ENCODE measurements around the gene RTTN.
"Not testable (repeated sequence)": the region's sequence is repeated elsewhere in the genome, so short reads cannot be mapped to it uniquely, and the experiment has no call there.

RTTN gene

GRCh38 chr18:70205421-70206397 lies at the start of gene RTTN:
TSS of gene RTTN (minus strand) at chr18:70205687. CDS start at chr18:70205658, 29 bp downstream.
- Histone ChIP-seq H3K9me3 (ENCODE audit: low read length) (no peaks in the 10 kb centered on the region), H3K4me1 (ENCODE audit: insufficient read depth, low read length) (peaks cover 9% of the 10 kb centered on the region), H3K4me3 (ENCODE audit: low read length) (peak within 1 kb of the TSS; percentile 95), H3K36me3 (ENCODE audit: insufficient read depth, low read length) (peaks cover 9% of the 10 kb centered on the region), H3K27me3 (ENCODE audit: insufficient read depth, low read length) (no peaks in the 10 kb centered on the region), H2AFZ (ENCODE audit: low read depth, low read length) (peak within 1 kb of the TSS; percentile 90)

DNA sequence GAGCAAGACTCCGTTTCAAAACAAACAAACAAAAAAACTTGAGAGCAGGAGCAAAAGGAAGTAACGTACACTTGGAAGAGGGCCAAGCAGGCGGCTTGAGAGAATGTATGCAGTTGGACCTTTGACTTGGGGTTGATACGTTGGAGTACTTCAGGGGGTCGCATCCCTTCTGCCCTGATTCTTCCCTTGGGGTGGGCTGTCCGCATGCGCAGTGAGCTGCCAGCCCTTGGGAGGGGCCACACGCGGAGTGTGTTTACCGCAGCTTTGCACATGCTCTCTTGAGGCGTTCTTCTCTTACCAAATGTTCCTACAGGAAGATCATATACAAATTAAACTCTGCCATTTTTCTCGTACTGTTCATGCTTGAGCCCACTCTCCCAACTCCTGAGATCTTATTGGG lies 45.3 kb upstream of the RTTN start:
- no peaks in the 10 kb centered on the region for H3K9me3 ChIP-seq (ENCODE audit: low read length)
- H3K27me3 ChIP-seq (ENCODE audit: insufficient read depth, low read length), result no peaks in the 10 kb centered on the region
- no peak overlapping the region for H3K4me3 ChIP-seq (ENCODE audit: low read length)
- H2AFZ ChIP-seq (ENCODE audit: low read depth, low read length), result no peak overlapping the region
- H3K36me3 ChIP-seq (ENCODE audit: insufficient read depth, low read length), result no peaks in the 10 kb centered on the region
- H3K4me1 ChIP-seq (ENCODE audit: insufficient read depth, low read length), result peaks cover 4% of the 10 kb centered on the region

DNA sequence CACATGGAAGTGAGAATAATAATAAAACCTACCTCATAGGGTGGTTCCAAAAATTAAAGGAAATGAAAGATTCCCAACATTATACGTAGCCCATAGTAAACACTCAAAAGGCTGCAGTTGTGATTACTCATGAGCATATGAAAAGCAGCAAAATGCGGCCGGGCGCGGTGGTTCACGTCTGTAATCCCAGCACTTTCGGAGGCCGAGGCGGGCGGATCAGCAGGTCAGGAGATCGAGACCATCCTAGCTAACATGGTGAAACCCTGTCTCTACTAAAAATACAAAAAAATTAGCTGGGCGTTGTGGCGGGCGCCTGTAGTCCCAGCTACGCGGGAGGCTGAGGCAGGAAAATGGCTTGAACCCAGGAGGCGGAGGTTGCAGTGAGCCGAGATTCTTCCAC lies 44.4 kb upstream of the RTTN start:
- H3K4me3 ChIP-seq (ENCODE audit: low read length), result not testable (repeated sequence)

DNA sequence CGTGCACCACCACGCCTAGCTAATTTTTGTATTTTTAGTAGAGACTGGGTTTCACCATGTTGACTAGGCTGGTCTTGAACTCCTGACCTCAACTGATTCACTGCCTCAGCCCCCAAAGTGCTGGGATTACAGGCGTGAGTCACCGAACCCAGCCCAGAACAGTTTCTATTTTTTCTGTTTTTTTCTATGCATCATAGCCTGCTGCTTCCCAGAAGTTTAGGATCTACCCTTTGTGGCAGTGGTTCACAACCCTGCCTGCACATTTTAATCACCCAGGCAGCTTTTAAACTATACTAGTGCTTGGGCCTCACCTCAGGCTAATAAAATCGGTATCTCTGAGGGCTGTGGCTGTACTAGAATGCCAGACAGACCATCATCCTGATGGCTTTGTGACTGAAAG lies 43.6 kb upstream of the RTTN start:
- Histone ChIP-seq H3K36me3 (ENCODE audit: insufficient read depth, low read length) (no peaks in the 10 kb centered on the region), H3K4me1 (ENCODE audit: insufficient read depth, low read length) (peaks cover 4% of the 10 kb centered on the region), H3K4me3 (ENCODE audit: low read length) (no peak overlapping the region), H3K27me3 (ENCODE audit: insufficient read depth, low read length) (no peaks in the 10 kb centered on the region), H2AFZ (ENCODE audit: low read depth, low read length) (no peak overlapping the region), H3K9me3 (ENCODE audit: low read length) (no peaks in the 10 kb centered on the region)

More for the DNA sequence above, 44.4 kb upstream of the RTTN start:
- H3K4me1 ChIP-seq (ENCODE audit: insufficient read depth, low read length); H3K9me3 ChIP-seq (ENCODE audit: low read length); H3K27me3 ChIP-seq (ENCODE audit: insufficient read depth, low read length); H3K36me3 ChIP-seq (ENCODE audit: insufficient read depth, low read length); H2AFZ ChIP-seq (ENCODE audit: low read depth, low read length): not testable (repeated sequence)

GRCh38 chr18:70246061-70246466 lies 40.6 kb upstream of the RTTN start:
- no peak overlapping the region for H3K4me3 ChIP-seq (ENCODE audit: low read length)
- peak overlapping the region; percentile 58 for H2AFZ ChIP-seq (ENCODE audit: low read depth, low read length)
- no peaks in the 10 kb centered on the region for H3K9me3 ChIP-seq (ENCODE audit: low read length)

GRCh38 chr18:70243131-70243929 lies 37.8 kb upstream of the RTTN start:
- Histone ChIP-seq H3K4me3 (ENCODE audit: low read length) (no peak overlapping the region), H3K4me1 (ENCODE audit: insufficient read depth, low read length) (peaks cover 4% of the 10 kb centered on the region), H3K27me3 (ENCODE audit: insufficient read depth, low read length) (no peaks in the 10 kb centered on the region), H3K9me3 (ENCODE audit: low read length) (no peaks in the 10 kb centered on the region), H3K36me3 (ENCODE audit: insufficient read depth, low read length) (no peaks in the 10 kb centered on the region), H2AFZ (ENCODE audit: low read depth, low read length) (no peak overlapping the region)

More at GRCh38 chr18:70246061-70246466, 40.6 kb upstream of the RTTN start:
- Histone ChIP-seq H3K36me3 (ENCODE audit: insufficient read depth, low read length) (no peaks in the 10 kb centered on the region), H3K4me1 (ENCODE audit: insufficient read depth, low read length) (peaks cover 4% of the 10 kb centered on the region), H3K27me3 (ENCODE audit: insufficient read depth, low read length) (no peaks in the 10 kb centered on the region)

- H3K9me3 ChIP-seq (ENCODE audit: low read length); H3K27me3 ChIP-seq (ENCODE audit: insufficient read depth, low read length); H3K4me3 ChIP-seq (ENCODE audit: low read length); H2AFZ ChIP-seq (ENCODE audit: low read depth, low read length); H3K4me1 ChIP-seq (ENCODE audit: insufficient read depth, low read length); H3K36me3 ChIP-seq (ENCODE audit: insufficient read depth, low read length): not testable (repeated sequence)
Measured at GRCh38 chr18:70236921-70237320, 31.4 kb upstream of the RTTN start.

GRCh38 chr18:70235478-70235877 lies 30.0 kb upstream of the RTTN start:
- Histone ChIP-seq H3K27me3 (ENCODE audit: insufficient read depth, low read length) (no peaks in the 10 kb centered on the region), H2AFZ (ENCODE audit: low read depth, low read length) (no peak overlapping the region), H3K9me3 (ENCODE audit: low read length) (no peaks in the 10 kb centered on the region), H3K36me3 (ENCODE audit: insufficient read depth, low read length) (no peaks in the 10 kb centered on the region), H3K4me1 (ENCODE audit: insufficient read depth, low read length) (no peaks in the 10 kb centered on the region), H3K4me3 (ENCODE audit: low read length) (no peak overlapping the region)

- H2AFZ ChIP-seq (ENCODE audit: low read depth, low read length), result no peak overlapping the region
- H3K4me1 ChIP-seq (ENCODE audit: insufficient read depth, low read length), result no peaks in the 10 kb centered on the region
- H3K36me3 ChIP-seq (ENCODE audit: insufficient read depth, low read length), result no peaks in the 10 kb centered on the region
- no peaks in the 10 kb centered on the region for H3K9me3 ChIP-seq (ENCODE audit: low read length)
- no peaks in the 10 kb centered on the region for H3K27me3 ChIP-seq (ENCODE audit: insufficient read depth, low read length)
- no peak overlapping the region for H3K4me3 ChIP-seq (ENCODE audit: low read length)
Measured at GRCh38 chr18:70234667-70235459, 29.4 kb upstream of the RTTN start.

- Histone ChIP-seq H3K9me3 (ENCODE audit: low read length) (no peaks in the 10 kb centered on the region), H3K4me1 (ENCODE audit: insufficient read depth, low read length) (no peaks in the 10 kb centered on the region), H3K36me3 (ENCODE audit: insufficient read depth, low read length) (no peaks in the 10 kb centered on the region), H3K4me3 (ENCODE audit: low read length) (no peak overlapping the region), H3K27me3 (ENCODE audit: insufficient read depth, low read length) (no peaks in the 10 kb centered on the region), H2AFZ (ENCODE audit: low read depth, low read length) (no peak overlapping the region)
Measured at GRCh38 chr18:70233974-70234373, 28.5 kb upstream of the RTTN start.

GRCh38 chr18:70232261-70232660 lies 26.8 kb upstream of the RTTN start:
- H3K27me3 ChIP-seq (ENCODE audit: insufficient read depth, low read length), result no peaks in the 10 kb centered on the region
- no peaks in the 10 kb centered on the region for H3K9me3 ChIP-seq (ENCODE audit: low read length)
- H3K4me3 ChIP-seq (ENCODE audit: low read length), result no peak overlapping the region

DNA sequence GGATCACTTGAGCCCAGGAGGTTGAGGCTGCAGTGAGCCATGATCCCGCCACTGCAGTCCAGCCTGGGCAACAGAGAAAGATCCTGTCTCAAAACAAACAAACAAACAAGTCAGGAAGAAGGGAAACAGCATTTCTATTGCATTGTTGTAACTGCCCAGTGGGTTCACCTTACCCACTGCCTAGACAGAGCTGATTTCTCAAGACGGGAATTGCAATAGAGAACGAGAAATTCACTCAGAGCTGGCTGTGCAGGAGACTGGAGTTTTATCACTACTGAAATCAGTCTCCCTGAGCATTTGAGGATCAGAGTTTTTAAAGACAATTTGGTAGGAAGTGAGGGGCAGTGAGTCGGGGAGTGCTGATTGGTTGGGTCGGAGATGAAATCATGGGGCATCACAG lies 24.2 kb upstream of the RTTN start:
- Histone ChIP-seq H3K4me3 (ENCODE audit: low read length) (no peak overlapping the region), H3K9me3 (ENCODE audit: low read length) (no peaks in the 10 kb centered on the region), H2AFZ (ENCODE audit: low read depth, low read length) (no peak overlapping the region), H3K4me1 (ENCODE audit: insufficient read depth, low read length) (no peaks in the 10 kb centered on the region), H3K27me3 (ENCODE audit: insufficient read depth, low read length) (no peaks in the 10 kb centered on the region), H3K36me3 (ENCODE audit: insufficient read depth, low read length) (no peaks in the 10 kb centered on the region)

More at GRCh38 chr18:70232261-70232660, 26.8 kb upstream of the RTTN start:
- H3K36me3 ChIP-seq (ENCODE audit: insufficient read depth, low read length), result no peaks in the 10 kb centered on the region
- no peaks in the 10 kb centered on the region for H3K4me1 ChIP-seq (ENCODE audit: insufficient read depth, low read length)
- no peak overlapping the region for H2AFZ ChIP-seq (ENCODE audit: low read depth, low read length)

Data from neuron (in vitro differentiated cells).